CD4-positive, alpha-beta T cell treated with Interleukin-4 for 1 hour (primary cell): ENCODE measurements around the gene GALNT14.

Experiments used
- DNase-seq, 2 donors: peaks; one replicate each; pipeline ENCODE4 v3.0.0-alpha.2; 2020 to 2022

GALNT14 gene

GRCh38 chr2:31053929-31054782 is 84.1 kb downstream of the GALNT14 start:
- no peak for DNase-seq

- no peak for DNase-seq
These were observed 86.0 kb downstream of the GALNT14 start for GRCh38 chr2:31052284-31052683.

- DNase-seq, result no peak
These were observed 86.7 kb downstream of the GALNT14 start for GRCh38 chr2:31051258-31052140.

GRCh38 chr2:31049916-31050588 is 88.2 kb downstream of the GALNT14 start:
- peak in 1 of 2 donors; percentile 24 for DNase-seq

DNA sequence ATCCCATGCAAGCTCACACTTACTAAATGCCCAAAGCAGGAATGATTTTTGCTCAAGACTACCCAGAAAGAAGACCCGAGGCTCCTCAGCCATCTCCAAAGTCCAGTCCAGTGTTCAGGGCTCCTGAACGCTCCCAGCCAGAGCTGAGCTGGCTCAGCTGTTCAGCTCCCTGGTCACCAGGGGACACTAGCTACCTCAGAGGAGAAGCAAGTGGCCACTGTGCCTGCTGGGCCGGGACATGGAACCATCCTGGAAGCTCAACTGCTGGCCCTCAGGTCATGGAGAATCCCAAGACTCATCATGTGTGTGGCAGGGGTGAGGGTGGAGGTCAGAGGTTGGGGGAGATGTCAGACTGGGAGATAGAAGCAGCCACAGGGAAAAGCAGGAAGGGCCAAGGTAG is 89.0 kb downstream of the GALNT14 start:
- DNase-seq, result no peak

GRCh38 chr2:31047599-31047998 is 90.6 kb downstream of the GALNT14 start:
- DNase-seq, result no peak

DNA sequence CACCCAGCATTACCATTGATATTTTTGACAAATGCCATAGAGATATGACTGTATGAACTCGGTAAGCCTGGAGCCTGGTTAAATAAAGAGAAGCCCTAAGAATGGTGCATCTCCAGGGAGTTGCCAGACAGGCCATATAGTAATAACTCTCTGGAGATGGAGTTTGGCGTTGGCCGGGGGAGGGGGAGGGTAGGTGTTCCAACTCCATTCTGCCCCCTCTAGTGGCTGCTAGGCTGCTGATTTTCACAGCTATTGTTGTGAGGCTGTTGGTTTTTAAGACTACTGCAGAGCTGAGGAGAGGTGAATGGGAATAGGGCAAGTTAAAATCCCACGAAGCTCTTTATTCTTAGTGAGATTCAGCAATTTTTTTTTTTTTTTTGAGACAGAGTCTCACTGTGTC is 99.9 kb downstream of the GALNT14 start:
- DNase-seq, result no peak

DNA sequence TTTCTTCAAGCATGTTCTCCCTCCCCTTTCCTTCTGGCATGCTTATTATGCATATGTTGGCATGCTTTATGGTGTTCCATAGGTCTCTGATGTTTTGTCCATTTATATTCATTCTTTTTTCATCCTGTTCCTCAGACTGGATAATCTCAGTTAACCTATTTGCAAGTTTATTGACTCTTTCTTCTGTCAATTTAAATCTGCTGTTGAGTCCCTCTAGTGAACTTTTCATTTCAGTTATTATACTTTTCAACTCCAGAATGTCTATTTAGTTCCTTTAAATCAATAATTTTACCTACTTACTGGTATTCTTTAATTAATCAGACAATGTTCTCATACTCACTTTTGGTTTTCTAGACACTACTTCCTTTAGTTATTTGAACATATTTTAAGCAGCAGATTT is 101.2 kb downstream of the GALNT14 start:
- no peak for DNase-seq

DNA sequence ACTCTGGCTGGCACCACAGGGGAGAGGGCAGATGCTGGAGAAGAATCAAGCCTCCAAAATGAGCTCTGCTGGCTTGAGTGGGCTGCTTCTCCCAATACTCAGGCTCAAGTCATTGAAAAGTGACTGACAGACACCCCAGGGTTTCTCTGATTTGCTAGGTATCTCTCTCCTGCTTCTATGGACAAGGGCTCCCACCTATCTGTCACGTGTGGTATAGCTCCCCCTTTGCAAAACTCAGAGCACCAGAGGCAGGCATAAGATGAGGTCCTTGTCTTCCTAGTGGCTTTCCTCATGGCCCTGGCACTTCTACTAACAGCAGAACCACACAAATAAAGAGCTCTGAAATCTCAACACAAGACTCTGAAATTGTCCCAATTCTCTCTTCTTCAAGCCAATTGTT is 105.2 kb downstream of the GALNT14 start:
- DNase-seq, result no peak

- no peak for DNase-seq
These were observed 105.8 kb downstream of the GALNT14 start for GRCh38 chr2:31032475-31032874.

GRCh38 chr2:31031132-31031706 is 107.0 kb downstream of the GALNT14 start:
- DNase-seq, result no peak

- no peak for DNase-seq
These were observed 109.8 kb downstream of the GALNT14 start for GRCh38 chr2:31028417-31028816.

- DNase-seq, result no peak
These were observed 110.7 kb downstream of the GALNT14 start for GRCh38 chr2:31027549-31027948.

- no peak for DNase-seq
These were observed 114.7 kb downstream of the GALNT14 start for GRCh38 chr2:31023541-31023940.

- DNase-seq, result no peak
These were observed 117.5 kb downstream of the GALNT14 start for GRCh38 chr2:31020713-31021112.

GRCh38 chr2:31018280-31018679 is 120.0 kb downstream of the GALNT14 start:
- no peak for DNase-seq

- no peak for DNase-seq
These were observed 121.6 kb downstream of the GALNT14 start for GRCh38 chr2:31016648-31017047.

DNA sequence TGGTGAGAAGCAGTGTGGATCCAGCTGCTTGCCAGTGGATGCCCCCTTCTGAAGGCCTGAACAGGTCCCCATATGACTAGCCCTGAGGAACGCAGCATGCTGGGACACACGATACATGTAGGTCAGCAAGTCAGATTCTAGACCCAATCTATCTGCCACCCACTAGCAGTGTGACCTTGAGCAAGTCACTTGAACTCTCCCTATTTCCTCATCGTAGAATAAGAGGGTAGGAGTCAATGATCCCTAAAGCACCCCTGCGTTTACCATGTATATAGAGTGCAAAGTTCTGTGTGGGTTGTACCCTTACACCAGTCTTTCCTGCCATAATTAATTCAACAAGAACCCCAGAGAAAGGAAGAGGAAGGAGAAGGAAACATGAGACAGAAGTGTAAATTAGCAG is 123.7 kb downstream of the GALNT14 start:
- no peak for DNase-seq

GRCh38 chr2:31013301-31013700 is 124.9 kb downstream of the GALNT14 start:
- DNase-seq, result peak in 1 of 2 donors; percentile 18

DNA sequence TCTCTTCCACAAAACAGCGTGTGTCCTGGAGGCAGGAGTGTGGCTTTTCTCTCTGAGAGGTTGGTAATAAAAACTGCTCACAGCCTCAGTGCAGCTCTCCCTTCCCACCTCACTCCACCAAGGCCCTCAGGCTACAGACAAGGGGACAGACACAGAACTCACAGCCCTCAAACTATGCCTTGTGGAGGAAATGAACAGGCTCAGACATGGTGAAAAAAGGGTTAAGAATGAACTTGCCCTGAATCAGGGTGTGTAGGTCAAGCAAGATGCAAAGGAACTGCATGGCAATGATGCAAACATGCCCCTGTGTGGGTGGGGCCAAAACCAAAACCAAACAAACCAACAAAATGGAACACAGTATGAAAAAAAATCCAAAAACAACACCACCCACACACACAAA is 125.8 kb downstream of the GALNT14 start:
- no peak for DNase-seq

- DNase-seq, result no peak
These were observed 126.7 kb downstream of the GALNT14 start for GRCh38 chr2:31011587-31011986.

DNA sequence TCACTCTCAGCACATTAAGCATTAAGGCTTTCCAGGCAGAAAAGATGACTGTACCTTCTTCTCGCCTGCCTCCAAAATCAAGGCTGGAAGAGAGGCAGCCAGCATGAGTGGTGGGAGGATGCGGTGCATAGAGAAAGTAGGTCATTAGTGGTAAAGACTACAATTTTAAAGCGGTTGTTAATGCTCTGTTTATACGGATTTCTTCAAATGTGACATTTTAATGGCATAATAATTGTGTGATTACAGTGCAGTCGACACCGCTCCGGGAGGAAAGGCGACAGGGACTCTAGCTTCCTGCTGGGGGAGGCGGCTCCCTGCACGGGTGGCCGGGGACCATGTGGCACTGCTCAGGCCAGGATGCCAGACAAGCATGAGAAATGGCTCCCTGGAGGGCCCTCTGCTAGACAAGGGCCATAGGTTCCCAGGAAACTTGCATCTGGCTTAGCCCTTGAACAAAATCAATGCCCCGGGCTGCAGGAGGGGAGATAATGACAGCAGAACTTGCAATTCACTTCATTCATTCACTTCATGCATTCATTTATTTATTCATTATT is 129.6 kb downstream of the GALNT14 start:
- no peak for DNase-seq

DNA sequence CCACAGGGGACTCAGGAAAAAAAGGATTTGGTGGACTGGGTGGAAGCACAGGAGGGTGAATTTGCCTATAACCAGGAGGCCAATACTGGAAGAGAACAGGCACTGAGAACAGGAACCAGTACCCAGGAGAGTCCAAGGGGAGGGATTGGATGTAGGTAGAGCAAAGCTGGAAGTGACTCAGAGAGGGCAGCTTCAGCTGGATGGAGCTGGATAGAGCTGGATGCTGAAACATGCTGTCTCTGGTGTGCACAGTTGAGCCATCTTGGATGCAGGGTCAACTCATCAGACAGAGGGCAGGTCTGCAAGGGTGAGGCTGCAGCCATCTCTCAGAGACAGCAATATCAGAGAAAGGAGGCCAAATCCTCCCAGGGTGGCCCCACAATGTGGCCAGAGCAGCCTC is 134.0 kb downstream of the GALNT14 start:
- no peak for DNase-seq
